ENCODE results near the gene RELL2.

GRCh38 chr5:141623186-141623585 lies 13.6 kb upstream of the RELL2 start:
- TF ChIP-seq, protein P1, sequence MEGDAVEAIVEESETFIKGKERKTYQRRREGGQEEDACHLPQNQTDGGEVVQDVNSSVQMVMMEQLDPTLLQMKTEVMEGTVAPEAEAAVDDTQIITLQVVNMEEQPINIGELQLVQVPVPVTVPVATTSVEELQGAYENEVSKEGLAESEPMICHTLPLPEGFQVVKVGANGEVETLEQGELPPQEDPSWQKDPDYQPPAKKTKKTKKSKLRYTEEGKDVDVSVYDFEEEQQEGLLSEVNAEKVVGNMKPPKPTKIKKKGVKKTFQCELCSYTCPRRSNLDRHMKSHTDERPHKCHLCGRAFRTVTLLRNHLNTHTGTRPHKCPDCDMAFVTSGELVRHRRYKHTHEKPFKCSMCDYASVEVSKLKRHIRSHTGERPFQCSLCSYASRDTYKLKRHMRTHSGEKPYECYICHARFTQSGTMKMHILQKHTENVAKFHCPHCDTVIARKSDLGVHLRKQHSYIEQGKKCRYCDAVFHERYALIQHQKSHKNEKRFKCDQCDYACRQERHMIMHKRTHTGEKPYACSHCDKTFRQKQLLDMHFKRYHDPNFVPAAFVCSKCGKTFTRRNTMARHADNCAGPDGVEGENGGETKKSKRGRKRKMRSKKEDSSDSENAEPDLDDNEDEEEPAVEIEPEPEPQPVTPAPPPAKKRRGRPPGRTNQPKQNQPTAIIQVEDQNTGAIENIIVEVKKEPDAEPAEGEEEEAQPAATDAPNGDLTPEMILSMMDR (IDR thresholded peaks at IDR 0.05), result no peak
- TF ChIP-seq POLR2A (IDR thresholded peaks at IDR 0.05), result no peak
